Measurements from ENCODE around the gene KCNAB2. TPM values are rescaled to one million over a fixed set of nuclear protein-coding genes. Genes with fewer than 3 reads are reported as not detected.

Gene KCNAB2
- total and polyA plus RNA-seq, 4 donors, result 1.8 to 5.9 (median 4.5) TPM

GRCh38 chr1:6133146-6133895 lies 87.6 kb downstream of the KCNAB2 start:
- H3K9ac ChIP-seq (ENCODE audit: low read depth in 1 of 2, low read length in 2 of 2), result no peak overlapping the region
- H3K4me1 ChIP-seq (ENCODE audit: control insufficient read depth in 4 of 4, insufficient read depth in 4 of 4, low read length in 3 of 4), result no peaks in the 10 kb centered on the region
- DNase-seq (ENCODE audit: low spot score), result no peak
- no peaks in the 10 kb centered on the region for H3K36me3 ChIP-seq (ENCODE audit: control insufficient read depth in 4 of 4, insufficient read depth in 3 of 4, low read depth in 1 of 4, low read length in 3 of 4)
- H3K9me3 ChIP-seq (ENCODE audit: control insufficient read depth in 4 of 4, low read length in 3 of 4), result peaks cover 0 to 6% (median 5%) of the 10 kb centered on the region in 4 donors
- H3K4me3 ChIP-seq (ENCODE audit: low read depth in 1 of 3, low read length in 3 of 3), result no peak overlapping the region
- H3K27me3 ChIP-seq (ENCODE audit: control insufficient read depth in 4 of 4, insufficient read depth in 4 of 4, low read length in 3 of 4), result peaks cover 0 to 3% (median 0%) of the 10 kb centered on the region in 4 donors
- 81% methylated on average over 15 of the region's 15 CpGs for WGBS
- no peak for TF ChIP-seq SP1 (IDR thresholded peaks at IDR 0.05)
- TF ChIP-seq FOXA2 (IDR thresholded peaks at IDR 0.05), result no peak
- TF ChIP-seq ATF3 (IDR thresholded peaks at IDR 0.05), result no peak
- H3K27ac ChIP-seq (ENCODE audit: low read depth in 1 of 2, low read length in 2 of 2), result no peak overlapping the region

GRCh38 chr1:6134206-6134605 lies 88.5 kb downstream of the KCNAB2 start:
- Histone ChIP-seq H3K27ac (ENCODE audit: low read depth in 1 of 2, low read length in 2 of 2) (no peak overlapping the region), H3K4me3 (ENCODE audit: low read depth in 1 of 3, low read length in 3 of 3) (no peak overlapping the region), H3K9ac (ENCODE audit: low read depth in 1 of 2, low read length in 2 of 2) (no peak overlapping the region), H3K4me1 (ENCODE audit: control insufficient read depth in 4 of 4, insufficient read depth in 4 of 4, low read length in 3 of 4) (no peaks in the 10 kb centered on the region), H3K9me3 (ENCODE audit: control insufficient read depth in 4 of 4, low read length in 3 of 4) (peaks cover 0 to 6% (median 5%) of the 10 kb centered on the region in 4 donors), H3K27me3 (ENCODE audit: control insufficient read depth in 4 of 4, insufficient read depth in 4 of 4, low read length in 3 of 4) (peaks cover 0 to 3% (median 0%) of the 10 kb centered on the region in 4 donors), H3K36me3 (ENCODE audit: control insufficient read depth in 4 of 4, insufficient read depth in 3 of 4, low read depth in 1 of 4, low read length in 3 of 4) (no peaks in the 10 kb centered on the region)
- 90% methylated on average over 11 of the region's 11 CpGs for WGBS
- no peak for DNase-seq (ENCODE audit: low spot score)
- no peak for TF ChIP-seq TAF1 (conservative IDR thresholded peaks at IDR 0.05)
- TF ChIP-seq RAD21 (IDR thresholded peaks at IDR 0.05), result no peak

GRCh38 chr1:6134741-6135510 lies 89.2 kb downstream of the KCNAB2 start:
- Histone ChIP-seq H3K9ac (ENCODE audit: low read depth in 1 of 2, low read length in 2 of 2) (no peak overlapping the region), H3K27me3 (ENCODE audit: control insufficient read depth in 4 of 4, insufficient read depth in 4 of 4, low read length in 3 of 4) (peaks cover 0 to 3% (median 0%) of the 10 kb centered on the region in 4 donors), H3K9me3 (ENCODE audit: control insufficient read depth in 4 of 4, low read length in 3 of 4) (peaks cover 0 to 6% (median 5%) of the 10 kb centered on the region in 4 donors), H3K36me3 (ENCODE audit: control insufficient read depth in 4 of 4, insufficient read depth in 3 of 4, low read depth in 1 of 4, low read length in 3 of 4) (no peaks in the 10 kb centered on the region), H3K27ac (ENCODE audit: low read depth in 1 of 2, low read length in 2 of 2) (no peak overlapping the region), H3K4me3 (ENCODE audit: low read depth in 1 of 3, low read length in 3 of 3) (no peak overlapping the region), H3K4me1 (ENCODE audit: control insufficient read depth in 4 of 4, insufficient read depth in 4 of 4, low read length in 3 of 4) (no peaks in the 10 kb centered on the region)
- WGBS, result 83% methylated on average over 22 of the region's 22 CpGs
- no peak for DNase-seq (ENCODE audit: low spot score)
- TF ChIP-seq NR2F2 (IDR thresholded peaks at IDR 0.05) (no peak), SP1 (IDR thresholded peaks at IDR 0.05) (no peak), ATF3 (IDR thresholded peaks at IDR 0.05) (no peak), HNF4A (conservative IDR thresholded peaks at IDR 0.05) (no peak), HNF4G (IDR thresholded peaks at IDR 0.05) (no peak), TAF1 (conservative IDR thresholded peaks at IDR 0.05) (no peak), YY1 (IDR thresholded peaks at IDR 0.05) (no peak), EGR1 (IDR thresholded peaks at IDR 0.05; ENCODE audit: low read depth in 2 of 2) (no peak), FOXA1 (IDR thresholded peaks at IDR 0.05) (no peak), REST (IDR thresholded peaks at IDR 0.05) (no peak), ZBTB33 (IDR thresholded peaks at IDR 0.05) (no peak), RAD21 (IDR thresholded peaks at IDR 0.05) (no peak), MAX (IDR thresholded peaks at IDR 0.05) (no peak), RXRA (IDR thresholded peaks at IDR 0.05) (no peak), FOXA2 (IDR thresholded peaks at IDR 0.05) (no peak), CTCF (IDR thresholded peaks at IDR 0.05; ENCODE audit: low read depth, low read length, missing input control) (no peak)

All from liver (tissue), 9 donors.